ENCODE data around the gene RGPD8.
"Not testable (repeated sequence)": the region's sequence is repeated elsewhere in the genome, so short reads cannot be mapped to it uniquely, and the experiment has no call there.

The RGPD8 gene

DNA sequence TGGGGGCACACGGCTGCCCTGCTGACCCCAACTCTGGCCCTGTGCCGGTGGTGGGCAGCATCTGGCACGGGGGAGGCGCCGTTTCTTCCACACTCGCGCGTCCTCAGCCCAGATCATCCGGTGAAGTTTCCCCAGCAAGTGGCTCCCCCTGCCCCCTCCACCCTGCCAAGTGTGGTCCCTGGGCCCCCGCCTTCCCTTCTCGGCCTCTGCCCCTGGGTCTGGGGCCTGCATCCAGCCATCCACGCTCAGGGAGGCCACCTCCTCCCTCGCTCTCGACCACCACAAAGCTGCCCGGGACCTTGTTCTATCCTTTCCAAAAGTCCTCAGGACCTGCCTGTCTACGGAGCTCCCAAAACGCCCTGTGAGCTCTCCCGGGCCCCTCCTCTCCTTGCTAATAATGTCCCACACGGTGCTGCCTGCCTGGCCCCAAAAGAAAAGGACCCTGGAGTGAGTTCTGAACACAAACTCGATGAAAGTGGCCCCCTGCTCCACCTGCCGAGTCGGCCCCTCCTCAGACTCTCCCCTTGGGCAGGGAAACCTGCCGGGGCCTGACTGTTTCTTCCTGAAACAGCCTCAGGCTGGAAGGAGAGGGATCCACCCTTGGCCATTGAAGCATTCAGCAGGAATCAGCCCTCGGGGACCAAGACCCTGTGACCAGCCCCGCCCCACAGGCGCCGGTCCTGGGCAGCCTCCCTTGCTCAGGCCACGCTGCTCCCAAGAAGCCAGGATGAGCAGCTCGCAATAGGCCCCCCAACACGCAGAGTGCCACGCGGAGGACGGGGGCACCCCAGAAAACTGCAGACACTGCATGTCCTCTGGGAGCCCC lies 1.7 kb upstream of the RGPD8 start:
- DNase-seq = not testable (repeated sequence)

- DNase-seq = no peak
These were observed 686 bp upstream of the RGPD8 start for GRCh38 chr2:112433932-112434730.

DNA sequence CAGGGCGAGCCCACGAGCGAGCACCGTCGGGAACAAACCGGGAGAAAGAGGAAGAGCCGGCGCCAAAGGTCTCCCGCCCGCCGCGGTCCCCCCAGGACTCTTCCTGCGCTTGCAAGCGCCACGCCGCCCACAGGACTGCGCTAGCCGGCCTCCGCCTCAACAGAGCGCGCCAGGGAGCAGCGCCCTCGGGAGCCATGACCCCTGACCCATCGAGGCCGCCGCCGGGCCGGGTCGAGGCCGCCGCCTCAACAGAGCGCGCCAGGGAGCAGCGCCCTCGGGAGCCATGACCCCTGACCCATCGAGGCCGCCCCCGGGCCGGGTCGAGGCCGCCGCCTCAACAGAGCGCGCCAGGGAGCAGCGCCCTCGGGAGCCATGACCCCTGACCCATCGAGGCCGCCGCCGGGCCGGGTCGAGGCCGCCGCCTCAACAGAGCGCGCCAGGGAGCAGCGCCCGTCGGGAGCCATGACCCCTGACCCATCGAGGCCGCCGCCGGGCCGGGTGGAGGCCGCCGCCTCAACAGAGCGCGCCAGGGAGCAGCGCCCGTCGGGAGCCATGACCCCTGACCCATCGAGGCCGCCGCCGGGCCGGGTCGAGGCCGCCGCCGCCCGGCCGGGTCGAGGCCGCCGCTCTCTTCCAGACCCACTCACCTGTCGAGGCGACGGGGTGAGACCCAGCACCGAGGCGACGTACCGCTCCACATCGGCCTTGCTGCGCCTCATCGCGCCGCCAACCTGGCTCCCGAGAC lies 538 bp downstream of the RGPD8 start:
- peak; percentile 77 for DNase-seq

GRCh38 chr2:112432390-112432734 lies 1.1 kb downstream of the RGPD8 start:
- peak; percentile 64 for DNase-seq

DNA sequence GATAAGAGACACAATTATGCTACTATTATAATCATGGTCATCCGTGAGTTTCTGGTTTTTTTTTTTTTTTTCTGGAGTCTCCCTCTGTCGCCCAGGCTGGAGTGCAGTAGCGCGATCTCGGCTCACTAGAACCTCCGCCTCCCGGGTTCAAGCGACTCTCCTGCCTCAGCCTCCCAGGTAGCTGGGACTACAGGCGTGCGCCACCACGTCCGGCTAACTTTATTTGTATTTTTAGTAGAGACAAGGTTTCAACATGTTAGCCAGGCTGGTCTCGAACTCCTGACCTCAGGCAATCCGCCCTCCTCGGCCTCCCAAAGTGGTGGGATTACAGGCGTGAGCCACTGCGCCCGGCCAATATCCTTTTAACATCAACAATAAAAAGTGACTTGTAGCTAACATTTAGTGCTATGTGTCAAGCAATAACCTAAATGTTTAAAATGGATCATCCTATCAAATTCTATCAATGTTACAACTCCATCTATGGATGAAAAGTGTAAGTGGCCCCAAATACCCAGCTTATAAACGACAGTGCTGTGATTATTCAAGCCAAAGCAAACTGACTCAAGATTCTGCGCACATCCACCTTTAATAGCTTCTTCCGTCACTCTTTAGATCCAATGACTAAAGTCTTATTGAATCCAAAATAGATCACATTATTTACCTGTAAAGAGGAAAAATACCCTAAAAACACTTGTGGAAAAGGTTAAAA lies 1.7 kb downstream of the RGPD8 start:
- not testable (repeated sequence) for DNase-seq

- not testable (repeated sequence) for DNase-seq
These were observed 8.9 kb downstream of the RGPD8 start for GRCh38 chr2:112424553-112424952.

DNA sequence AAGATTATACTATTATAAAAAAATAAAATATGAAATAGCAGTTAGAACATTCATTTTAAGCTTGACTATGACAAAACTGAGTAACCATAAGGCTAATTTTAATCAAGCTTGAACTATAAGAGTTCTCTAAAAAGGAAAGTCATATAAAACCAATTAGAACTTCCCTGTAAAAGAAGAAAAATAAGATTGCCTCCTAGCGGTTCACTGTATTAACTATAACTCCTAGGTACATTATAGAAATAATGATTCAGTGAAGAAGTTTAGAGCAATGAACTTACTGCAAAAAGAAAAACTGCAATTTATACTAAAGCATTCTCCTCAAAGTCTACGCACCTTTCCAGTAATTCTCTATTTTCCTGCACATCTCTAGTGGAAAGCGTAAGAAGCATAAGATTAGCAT lies 16.6 kb downstream of the RGPD8 start:
- not testable (repeated sequence) for DNase-seq

GRCh38 chr2:112360055-112360454 lies 73.4 kb downstream of the RGPD8 start:
- not testable (repeated sequence) for DNase-seq

DNA sequence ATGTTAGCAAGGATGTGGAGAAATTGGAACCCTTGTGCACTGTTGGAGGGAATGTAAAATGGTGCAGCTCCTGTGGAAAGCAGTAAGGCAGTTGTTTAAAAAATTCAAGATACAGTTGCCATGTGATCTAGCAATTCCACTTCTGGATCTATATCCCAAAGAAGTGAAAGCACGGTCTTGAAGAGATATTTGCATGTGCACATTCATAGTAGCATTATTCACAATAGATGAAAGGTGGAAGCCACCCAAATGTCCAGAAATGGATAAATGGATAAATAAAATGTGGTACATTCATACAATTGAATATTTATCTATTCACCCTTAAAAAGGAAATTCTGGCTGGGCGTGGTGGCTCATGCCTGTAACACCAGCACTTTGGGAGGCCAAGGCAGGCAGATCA lies 79.1 kb downstream of the RGPD8 start:
- not testable (repeated sequence) for DNase-seq

DNA sequence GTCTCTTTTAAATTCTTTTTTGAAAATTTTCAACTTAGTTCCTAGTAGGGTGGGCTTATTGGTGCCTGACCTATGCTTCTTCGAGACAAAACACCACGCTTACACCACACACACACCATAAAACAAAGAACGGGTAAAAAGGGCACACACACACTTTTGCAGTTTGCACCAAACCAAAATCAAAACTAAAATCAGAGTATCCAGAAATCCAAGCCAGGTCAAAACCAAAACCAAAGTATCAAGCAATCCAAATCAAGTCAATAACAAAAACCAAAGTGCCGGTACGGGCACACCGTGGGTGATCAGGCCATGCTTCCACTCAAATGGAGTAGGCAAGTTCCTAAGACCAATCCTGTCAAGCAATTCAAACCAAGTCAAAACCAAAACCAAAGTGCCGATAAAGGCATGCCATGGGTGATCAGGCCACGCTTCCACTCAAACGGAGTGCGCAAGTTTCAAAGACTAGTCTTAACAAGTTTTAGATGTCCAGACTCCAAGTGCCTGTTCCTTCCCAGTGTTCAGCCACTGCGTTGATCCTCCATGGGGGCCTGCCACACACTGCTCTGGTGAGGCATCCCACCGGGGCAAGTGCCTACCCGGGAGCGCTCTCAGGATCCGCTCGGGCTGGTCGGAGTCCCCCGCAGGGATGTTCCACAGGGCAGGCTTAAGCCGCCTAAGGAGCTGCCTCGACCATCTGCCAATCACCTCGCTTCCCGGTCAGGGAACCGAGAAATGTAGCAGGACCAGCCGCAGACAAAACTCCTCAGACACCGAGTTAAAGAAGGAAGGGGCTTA lies 80.4 kb downstream of the RGPD8 start:
- DNase-seq = not testable (repeated sequence)

GRCh38 chr2:112352292-112352691 lies 81.2 kb downstream of the RGPD8 start:
- not testable (repeated sequence) for DNase-seq

DNA sequence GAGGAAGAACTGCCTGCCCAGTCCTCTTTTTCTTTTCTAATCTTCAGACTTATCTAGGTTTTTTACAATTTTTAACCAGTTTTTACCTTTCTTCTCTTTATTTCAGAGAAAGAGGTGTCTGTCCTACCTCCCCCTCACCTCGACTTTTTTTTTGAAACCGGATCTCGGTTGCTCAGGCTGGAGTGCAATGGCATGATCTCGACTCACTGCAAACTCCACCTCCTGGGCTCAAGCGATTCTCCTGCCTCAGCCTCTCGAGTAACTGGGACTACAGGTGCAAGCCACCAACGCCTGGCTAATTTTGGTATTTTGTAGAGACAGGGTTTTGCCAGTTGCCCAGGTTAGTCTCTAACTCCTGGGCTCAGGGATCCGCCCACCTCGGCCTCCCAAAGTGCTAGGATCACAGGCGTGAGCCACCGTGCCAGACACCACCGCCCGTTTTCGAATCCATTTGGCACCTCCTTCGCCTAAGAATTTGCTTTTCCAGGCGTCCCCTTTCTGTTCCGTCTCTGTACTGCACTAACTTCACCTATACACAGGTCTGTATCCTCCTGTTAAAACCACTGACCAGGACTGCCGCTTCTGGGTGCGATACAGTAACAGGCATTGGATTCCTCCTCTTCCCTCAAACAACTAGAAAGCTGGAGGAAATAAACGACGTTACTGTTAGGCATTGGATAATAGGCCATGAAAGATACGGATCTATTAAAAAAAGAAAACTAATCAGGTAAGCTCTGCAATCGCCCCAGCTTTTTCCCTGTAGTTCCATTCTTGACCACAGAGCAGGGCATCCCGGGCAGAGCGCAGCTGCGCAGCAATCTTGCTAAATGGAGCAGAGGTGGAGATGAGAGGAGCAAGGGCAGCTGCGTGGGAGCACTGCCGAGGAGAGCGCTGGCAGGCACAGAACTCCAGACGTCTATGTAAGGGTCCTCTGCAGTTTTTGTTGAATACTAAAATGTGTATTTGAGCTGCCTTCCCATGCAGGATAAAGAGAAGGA lies 88.1 kb downstream of the RGPD8 start:
- DNase-seq = no peak

GRCh38 chr2:112343827-112344585 lies 89.4 kb downstream of the RGPD8 start:
- no peak for DNase-seq

- no peak for DNase-seq
These were observed 91.3 kb downstream of the RGPD8 start for GRCh38 chr2:112342067-112342550.

DNA sequence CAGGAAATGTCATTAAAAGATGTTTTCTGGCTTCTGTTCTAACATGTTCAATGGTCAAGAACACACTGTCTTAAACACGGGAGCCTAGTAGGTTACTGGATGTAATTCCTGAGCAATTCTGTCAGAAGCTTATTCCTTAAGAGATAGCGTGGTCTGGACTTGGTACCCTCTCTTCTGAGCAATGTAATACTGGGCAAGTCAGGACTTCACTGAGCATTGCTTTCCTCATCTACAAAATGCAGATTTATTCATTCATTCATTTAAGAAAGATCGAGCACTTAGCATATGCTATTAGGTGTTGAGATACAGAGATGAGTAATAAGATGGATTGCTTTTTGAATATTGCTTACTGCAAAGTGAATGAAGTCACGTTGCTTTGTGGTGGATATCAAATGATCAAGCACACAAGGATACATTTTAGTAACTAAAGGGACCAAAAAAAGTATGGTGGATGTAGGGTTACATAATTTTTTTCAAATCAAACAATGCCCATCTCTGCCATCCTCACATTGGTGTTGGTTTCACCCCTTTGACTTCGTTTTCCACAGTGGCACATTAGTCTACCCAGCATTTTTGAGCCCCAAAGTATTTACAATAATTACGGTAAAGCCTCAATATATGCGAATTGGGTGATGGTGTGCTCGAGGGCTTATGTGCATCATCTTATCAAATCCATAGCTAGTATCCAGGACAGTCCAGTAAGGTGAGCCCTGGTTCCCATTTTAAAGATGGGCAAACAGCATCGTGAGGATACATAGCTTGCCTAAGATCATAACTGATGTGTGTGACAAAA lies 92.8 kb downstream of the RGPD8 start:
- DNase-seq = no peak

GRCh38 chr2:112339986-112340385 lies 93.5 kb downstream of the RGPD8 start:
- no peak for DNase-seq

DNA sequence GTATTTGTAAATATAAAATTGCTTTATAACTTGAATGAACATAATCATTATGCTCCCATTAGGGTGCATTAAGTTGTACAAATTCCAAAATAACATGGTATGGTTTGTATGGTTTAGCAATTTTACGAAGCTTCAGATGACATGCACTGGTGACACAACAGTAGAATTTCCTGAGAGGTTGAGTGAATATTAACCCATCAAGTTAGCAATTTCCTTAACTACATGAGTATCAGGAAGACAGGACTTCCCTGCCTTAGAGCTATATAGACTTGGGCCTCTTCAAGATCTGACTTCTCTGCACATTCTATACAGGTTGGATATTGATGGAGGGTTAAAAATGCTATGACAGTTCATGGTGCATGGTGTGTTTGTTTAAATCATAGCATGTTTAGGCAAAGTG lies 97.8 kb downstream of the RGPD8 start:
- no peak for DNase-seq

DNA sequence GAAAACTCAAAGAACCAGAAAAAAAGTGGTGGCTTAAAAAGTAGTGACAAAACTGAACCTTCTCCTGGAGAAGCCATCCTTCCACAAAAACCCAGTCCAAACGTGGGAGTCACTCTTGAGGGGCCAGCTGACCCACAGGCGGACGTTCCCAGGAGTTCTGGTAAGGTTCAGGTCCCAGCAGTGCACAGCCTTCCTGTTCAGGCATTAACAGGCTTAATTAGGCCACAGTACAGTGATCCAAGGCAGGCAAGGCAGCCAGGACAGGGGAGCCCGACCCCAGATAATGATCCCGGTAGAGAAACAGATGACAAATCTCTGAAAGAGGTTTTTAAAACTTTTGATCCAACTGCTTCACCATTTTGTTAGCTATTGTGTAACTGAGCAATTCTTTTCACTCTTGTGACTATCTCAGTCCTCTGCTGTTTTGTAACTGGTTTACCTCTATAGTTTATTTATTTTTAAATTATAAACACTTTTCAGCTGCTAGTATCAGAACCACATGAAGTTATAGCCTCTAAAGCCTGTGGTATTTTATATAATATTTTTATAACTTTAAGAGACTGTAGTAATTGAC lies 101.2 kb downstream of the RGPD8 start:
- no peak for DNase-seq

Data from activated effector memory CD4-positive, alpha-beta T cell treated with anti-CD3 and anti-CD28 coated beads, Interleukin-2, amount 50 U/mL, for 16 hours (primary cell).